Measurements from ENCODE around the gene PBX3. TPM values are rescaled to one million over a fixed set of nuclear protein-coding genes. Genes with fewer than 3 reads are reported as not detected.

Gene PBX3
- total and polyA plus RNA-seq, 9 of the 15 experiments (the other 6 are each of a cell fraction or from before 2014, with no cell fraction given) = 0.14 to 5.8 (median 0.92) TPM

DNA sequence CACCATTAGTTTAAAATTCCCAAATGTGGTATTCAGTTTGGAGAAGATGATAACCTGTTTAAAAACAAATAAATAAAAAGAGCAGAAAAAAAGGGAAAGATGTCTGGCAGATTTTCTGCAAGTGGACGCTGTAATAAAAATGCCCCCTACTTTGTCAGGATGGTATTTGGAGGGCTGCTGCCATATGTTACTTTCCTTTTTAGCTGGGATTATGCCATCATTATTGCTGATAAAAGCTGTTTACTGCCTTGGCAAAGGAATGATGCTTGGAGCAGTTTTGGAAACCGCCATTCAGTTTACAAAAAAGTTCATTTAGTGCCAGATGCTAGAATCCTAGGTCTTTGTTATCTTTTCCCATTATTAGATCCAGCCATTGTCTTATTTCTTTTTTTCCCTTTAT, 104.8 kb downstream of the PBX3 start:
- BruUV-seq (replicated peaks) = no TSS peak
- Histone ChIP-seq H3K36me3 (ENCODE audit: control insufficient read depth, insufficient read depth, low read length) (no peaks in the 10 kb centered on the region), H3K79me2 (ENCODE audit: control insufficient read depth, insufficient read depth, low read length) (no peaks in the 10 kb centered on the region), H3K9ac (ENCODE audit: insufficient read depth in 1 of 2, low read depth in 2 of 2, low read length in 2 of 2) (no peak overlapping the region), H3K4me1 (replicated peaks in 1 of 2; ENCODE audit: control insufficient read depth in 2 of 2, insufficient read depth in 2 of 2, low read length in 2 of 2) (no peaks in the 10 kb centered on the region), H3K4me2 (ENCODE audit: insufficient read depth, low read length) (no peak overlapping the region), H3K27ac (ENCODE audit: extremely low read depth, low read depth, low read length) (no peak overlapping the region), H3K27me3 (ENCODE audit: control insufficient read depth in 2 of 2, insufficient read depth in 2 of 2, low read length in 2 of 2) (no peaks in the 10 kb centered on the region), H2AFZ (ENCODE audit: low read depth, low read length) (no peak overlapping the region), H4K20me1 (replicated peaks; ENCODE audit: control insufficient read depth, insufficient read depth, low read length) (no peaks in the 10 kb centered on the region), H3K4me3 (no peak overlapping the region), H3K9me3 (replicated peaks; ENCODE audit: control insufficient read depth, insufficient read depth, low read depth, low read length) (no peaks in the 10 kb centered on the region), H3K9me1 (ENCODE audit: control insufficient read depth, insufficient read depth, low read length) (no peaks in the 10 kb centered on the region)
- ATAC-seq (no peak), FAIRE-seq (no peak), DNase-seq (ENCODE audit: extremely low read depth in 1 of 4, low spot score in 3 of 4) (no peak)
- ChIA-PET POLR2A (interaction anchor here (0.8 kb wide), 1 partner anchor 438 kb away, joined by 3 read pairs; no protein-coding TSS in a partner anchor), CTCF (ENCODE audit: low intra/inter-chr PET ratio) (no interaction called here)
- WGBS (ENCODE audit: insufficient coverage, low coverage, missing lambda C conversion rate) = 0% methylated on average over 2 of the region's 2 CpGs
- intact Hi-C loops (cut with micrococcal nuclease) (no loop called here), in situ Hi-C loops (cut with MboI) (no loop called here)
- no peak for TF ChIP-seq ZNF318 (IDR thresholded peaks at IDR 0.05; ENCODE audit: borderline replicate concordance in 1 of 2, low read depth in 1 of 2)
- no peak for TF ChIP-seq CREB3 (tag; conservative IDR thresholded peaks at IDR 0.05; ENCODE audit: low read depth)
- no peak for TF ChIP-seq BCOR (IDR thresholded peaks at IDR 0.05)
- no peak for TF ChIP-seq ZNF3 (CRISPR knock-in tag; IDR thresholded peaks at IDR 0.05)
- no peak for TF ChIP-seq ZNF224 (CRISPR knock-in tag; IDR thresholded peaks at IDR 0.05)
- TF ChIP-seq HEY1 (CRISPR knock-in tag; IDR thresholded peaks at IDR 0.05; ENCODE audit: borderline replicate concordance) = no peak
- TF ChIP-seq CBFB (CRISPR knock-in tag; IDR thresholded peaks at IDR 0.05) = no peak
- no peak for TF ChIP-seq ELF1 (tag; IDR thresholded peaks at IDR 0.05)
- no peak for TF ChIP-seq MCM3 (IDR thresholded peaks at IDR 0.05)
- TF ChIP-seq SAP30 (IDR thresholded peaks at IDR 0.05; ENCODE audit: borderline replicate concordance, insufficient read depth, low read depth, low read length, poor library complexity, severe bottlenecking) = no peak
- no peak for TF ChIP-seq RUNX1 (IDR thresholded peaks at IDR 0.05; ENCODE audit: low read depth)
- no peak for TF ChIP-seq HNRNPUL1 (IDR thresholded peaks at IDR 0.05; ENCODE audit: low read length)
- no peak for TF ChIP-seq NFE2 (IDR thresholded peaks at IDR 0.05; ENCODE audit: low read depth)
